Brain microvascular endothelial cell (primary cell): Measurements from ENCODE around the gene GSX2.

Experiments used
- DNase-seq: peaks from one replicate; pipeline ENCODE4 v3.0.0-alpha.2; 2020
- H3K27ac ChIP-seq: fragments of 250-450 bp; sonication (Bioruptor Pico); 2 replicates; pipeline ENCODE4 v1.5.1; 2020; ENCODE audit warnings: mild to moderate bottlenecking, moderate library complexity
- H3K27me3 ChIP-seq: fragments of 250-450 bp; sonication (Bioruptor Pico); replicated peaks from 2 replicates; pipeline ENCODE4 v1.5.1; 2020; ENCODE audit warnings: mild to moderate bottlenecking
- H3K36me3 ChIP-seq: fragments of 250-450 bp; sonication (Bioruptor Pico); replicated peaks from 2 replicates; pipeline ENCODE4 v1.5.1; 2020; ENCODE audit warnings: mild to moderate bottlenecking
- H3K4me3 ChIP-seq: 2 replicates; pipeline ENCODE4 v1.5.1; 2011; ENCODE audit warnings: low read depth, mild to moderate bottlenecking, control low read depth, low read length, moderate library complexity
- in situ Hi-C: cut with HindIII; loops from 2 replicates; pipeline ENCODE4 v1.10.0; 2017; ENCODE audit warnings: low sequenced_read_pairs, low pct_ligation_motif_present
- TF ChIP-seq, protein P1 (sequence below): IDR thresholded peaks from 2 replicates; pipeline ENCODE4 v1.5.1; 2011; ENCODE audit warnings: low read depth, mild to moderate bottlenecking, moderate library complexity, low read length, control low read depth, inconsistent platforms; ENCODE audit errors: missing control alignments

The GSX2 gene

DNA sequence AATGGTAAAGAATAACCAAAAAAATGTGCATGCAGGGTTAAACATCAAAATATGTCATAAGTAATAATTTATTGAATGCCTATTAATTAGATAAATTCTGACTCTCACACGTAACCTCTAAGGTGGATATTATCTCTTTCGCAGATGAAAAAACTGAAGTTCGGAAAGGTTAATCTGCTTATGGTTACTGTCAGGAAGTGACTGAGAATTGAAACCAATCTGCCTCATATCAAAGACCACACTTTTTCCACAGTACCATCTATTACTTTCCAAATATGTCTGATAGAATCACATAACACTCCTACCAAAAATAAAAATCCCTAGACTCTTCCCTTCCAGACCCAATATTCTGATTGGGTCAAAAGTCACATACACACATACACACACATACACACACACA lies 41.8 kb upstream of the GSX2 start:
- no peak for DNase-seq
- no peak overlapping the region for H3K4me3 ChIP-seq
- no peaks in the 10 kb centered on the region for H3K27me3 ChIP-seq
- no peak overlapping the region for H3K27ac ChIP-seq
- in situ Hi-C loops: no loop called here
- no peaks in the 10 kb centered on the region for H3K36me3 ChIP-seq
- TF ChIP-seq, protein P1, sequence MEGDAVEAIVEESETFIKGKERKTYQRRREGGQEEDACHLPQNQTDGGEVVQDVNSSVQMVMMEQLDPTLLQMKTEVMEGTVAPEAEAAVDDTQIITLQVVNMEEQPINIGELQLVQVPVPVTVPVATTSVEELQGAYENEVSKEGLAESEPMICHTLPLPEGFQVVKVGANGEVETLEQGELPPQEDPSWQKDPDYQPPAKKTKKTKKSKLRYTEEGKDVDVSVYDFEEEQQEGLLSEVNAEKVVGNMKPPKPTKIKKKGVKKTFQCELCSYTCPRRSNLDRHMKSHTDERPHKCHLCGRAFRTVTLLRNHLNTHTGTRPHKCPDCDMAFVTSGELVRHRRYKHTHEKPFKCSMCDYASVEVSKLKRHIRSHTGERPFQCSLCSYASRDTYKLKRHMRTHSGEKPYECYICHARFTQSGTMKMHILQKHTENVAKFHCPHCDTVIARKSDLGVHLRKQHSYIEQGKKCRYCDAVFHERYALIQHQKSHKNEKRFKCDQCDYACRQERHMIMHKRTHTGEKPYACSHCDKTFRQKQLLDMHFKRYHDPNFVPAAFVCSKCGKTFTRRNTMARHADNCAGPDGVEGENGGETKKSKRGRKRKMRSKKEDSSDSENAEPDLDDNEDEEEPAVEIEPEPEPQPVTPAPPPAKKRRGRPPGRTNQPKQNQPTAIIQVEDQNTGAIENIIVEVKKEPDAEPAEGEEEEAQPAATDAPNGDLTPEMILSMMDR: no peak

DNA sequence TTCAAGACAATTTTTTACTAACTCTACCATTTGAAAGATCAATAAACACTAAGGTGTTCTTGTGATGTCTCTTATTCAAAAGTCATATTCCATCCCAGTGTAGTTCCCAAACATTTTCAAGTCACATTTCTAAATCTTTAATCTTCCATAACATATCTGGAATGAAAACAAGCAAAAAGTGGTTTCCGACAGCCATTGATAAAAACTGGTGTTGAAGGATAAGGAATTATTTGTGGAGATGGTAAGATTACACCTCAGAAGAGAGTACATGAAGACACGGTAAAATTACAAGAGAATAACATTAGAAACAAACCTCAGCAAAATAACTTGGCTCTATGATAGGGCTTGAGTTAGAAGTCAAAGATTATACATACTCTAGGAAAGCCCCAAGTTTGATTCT lies 39.8 kb upstream of the GSX2 start:
- H3K27ac ChIP-seq: no peak overlapping the region
- TF ChIP-seq, protein P1: no peak
- in situ Hi-C loops: no loop called here
- H3K4me3 ChIP-seq: no peak overlapping the region
- no peak for DNase-seq
- H3K27me3 ChIP-seq: no peaks in the 10 kb centered on the region
- H3K36me3 ChIP-seq: no peaks in the 10 kb centered on the region

DNA sequence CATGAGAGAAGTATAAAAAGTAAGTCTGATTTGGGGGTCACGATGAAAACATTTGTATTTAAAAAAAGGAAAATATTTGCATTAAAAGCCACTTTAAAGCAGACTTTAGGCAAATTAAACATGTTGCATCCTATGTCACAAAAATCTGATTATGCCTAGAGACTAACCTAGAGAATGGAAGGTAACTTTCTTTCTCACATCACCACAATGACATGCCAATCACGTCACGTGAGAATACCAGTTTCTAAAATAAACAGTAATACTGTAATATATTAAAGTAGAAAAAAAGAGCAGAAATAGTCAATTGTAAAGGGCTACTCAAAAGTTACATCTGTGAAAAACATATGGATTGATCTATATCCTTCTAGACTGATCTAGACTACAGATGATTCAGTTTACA lies 38.9 kb upstream of the GSX2 start:
- Histone ChIP-seq H3K4me3 (no peak overlapping the region), H3K27ac (no peak overlapping the region), H3K27me3 (no peaks in the 10 kb centered on the region), H3K36me3 (no peaks in the 10 kb centered on the region)
- in situ Hi-C loops: no loop called here
- TF ChIP-seq, protein P1: no peak
- no peak for DNase-seq

DNA sequence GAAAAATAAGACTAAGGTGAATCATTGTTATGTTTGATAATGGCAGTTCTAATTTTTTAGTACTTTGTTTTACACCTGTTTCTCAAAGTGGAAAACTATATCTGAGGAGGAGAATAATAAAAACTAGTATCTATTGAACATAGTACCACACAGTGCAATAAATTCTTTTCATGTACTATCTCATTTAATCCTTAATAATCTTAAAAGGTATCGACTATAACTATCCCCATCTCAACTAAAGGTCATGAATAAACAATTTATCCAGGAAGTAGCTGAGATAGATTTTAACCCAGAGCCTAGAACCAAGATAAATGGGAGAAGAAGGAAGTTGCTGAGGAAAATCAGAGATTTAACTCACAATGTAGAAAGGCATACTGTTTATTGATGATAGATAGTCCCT lies 38.1 kb upstream of the GSX2 start:
- TF ChIP-seq, protein P1: no peak
- Histone ChIP-seq H3K4me3 (peak overlapping the region; percentile 83), H3K27ac (no peak overlapping the region), H3K27me3 (no peaks in the 10 kb centered on the region), H3K36me3 (no peaks in the 10 kb centered on the region)
- in situ Hi-C loops: no loop called here
- DNase-seq: no peak

DNA sequence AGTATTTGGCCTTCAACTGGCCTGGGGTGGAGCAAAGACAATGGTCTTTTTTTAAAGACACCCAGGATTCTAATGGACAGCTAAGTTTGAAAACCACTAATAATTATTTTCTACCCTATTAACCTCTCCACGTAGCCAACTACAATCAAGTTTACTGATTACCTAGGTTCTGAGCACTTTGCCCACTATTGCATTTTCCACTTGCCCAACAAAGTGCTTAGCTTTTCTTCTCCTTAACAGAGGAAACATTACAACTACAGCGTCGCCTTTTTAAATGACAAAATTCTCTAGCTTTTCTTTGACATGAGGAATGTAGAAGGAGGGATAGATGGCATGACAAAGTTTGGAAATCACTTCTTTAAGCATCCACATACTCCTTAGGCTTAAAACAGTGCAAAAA lies 37.6 kb upstream of the GSX2 start:
- H3K27ac ChIP-seq: no peak overlapping the region
- in situ Hi-C loops: no loop called here

DNA sequence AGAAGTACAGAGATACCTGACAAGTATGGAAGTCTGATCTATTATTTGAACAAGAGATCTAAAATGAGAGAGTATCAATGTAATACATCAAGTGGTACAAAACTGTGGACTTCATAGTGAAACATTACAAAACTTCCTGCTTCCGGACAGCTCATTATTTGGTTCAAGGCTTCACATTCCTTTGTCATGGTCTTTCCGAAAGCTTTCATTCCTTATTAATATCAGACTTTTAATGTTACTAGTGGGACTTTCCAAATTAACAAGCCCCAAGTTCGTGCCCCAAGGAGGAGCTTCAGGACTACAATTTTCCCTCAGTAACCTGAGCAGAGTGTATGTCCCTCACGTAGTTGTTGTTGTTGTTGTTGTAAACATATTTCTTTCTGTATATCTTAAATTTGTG lies 36.7 kb upstream of the GSX2 start:
- in situ Hi-C loops: no loop called here
- no peaks in the 10 kb centered on the region for H3K36me3 ChIP-seq
- TF ChIP-seq, protein P1: no peak
- peak overlapping the region; percentile 83 for H3K4me3 ChIP-seq
- H3K27ac ChIP-seq: peak overlapping the region; percentile 82
- no peaks in the 10 kb centered on the region for H3K27me3 ChIP-seq
- DNase-seq: no peak

More for the DNA sequence above, 37.6 kb upstream of the GSX2 start:
- peak overlapping the region; percentile 83 for H3K4me3 ChIP-seq
- H3K27me3 ChIP-seq: no peaks in the 10 kb centered on the region
- no peaks in the 10 kb centered on the region for H3K36me3 ChIP-seq
- DNase-seq: no peak
- TF ChIP-seq, protein P1: no peak
